Measurements from ENCODE around the gene MARF1.
"Not testable (repeated sequence)": the region's sequence is repeated elsewhere in the genome, so short reads cannot be mapped to it uniquely, and the experiment has no call there.

The MARF1 gene

GRCh38 chr16:15608398-15609285 lies 34.3 kb downstream of the MARF1 start:
- Histone ChIP-seq H3K27ac (ENCODE audit: low read length) (no peak overlapping the region), H3K9me3 (ENCODE audit: control insufficient read depth, insufficient read depth, low read length) (no peaks in the 10 kb centered on the region), H3K4me3 (ENCODE audit: low read length) (no peak overlapping the region), H3K27me3 (ENCODE audit: control insufficient read depth, insufficient read depth, low read length) (no peaks in the 10 kb centered on the region), H3K36me3 (ENCODE audit: control insufficient read depth, insufficient read depth, low read length) (peaks cover 16% of the 10 kb centered on the region; the same call in 1 of the 2 replicates), H3K4me1 (ENCODE audit: control insufficient read depth, insufficient read depth, low read length) (no peaks in the 10 kb centered on the region)
- no peak for DNase-seq (ENCODE audit: low read depth, low spot score)
- WGBS (ENCODE audit: insufficient coverage, insufficient read length), result no CpG with 5 or more reads among the region's 19 CpGs

GRCh38 chr16:15607700-15608396 lies 35.1 kb downstream of the MARF1 start:
- H3K4me1 ChIP-seq (ENCODE audit: control insufficient read depth, insufficient read depth, low read length), result no peaks in the 10 kb centered on the region
- H3K36me3 ChIP-seq (ENCODE audit: control insufficient read depth, insufficient read depth, low read length), result peaks cover 15% of the 10 kb centered on the region; the same call in 1 of the 2 replicates
- H3K27ac ChIP-seq (ENCODE audit: low read length), result no peak overlapping the region

DNA sequence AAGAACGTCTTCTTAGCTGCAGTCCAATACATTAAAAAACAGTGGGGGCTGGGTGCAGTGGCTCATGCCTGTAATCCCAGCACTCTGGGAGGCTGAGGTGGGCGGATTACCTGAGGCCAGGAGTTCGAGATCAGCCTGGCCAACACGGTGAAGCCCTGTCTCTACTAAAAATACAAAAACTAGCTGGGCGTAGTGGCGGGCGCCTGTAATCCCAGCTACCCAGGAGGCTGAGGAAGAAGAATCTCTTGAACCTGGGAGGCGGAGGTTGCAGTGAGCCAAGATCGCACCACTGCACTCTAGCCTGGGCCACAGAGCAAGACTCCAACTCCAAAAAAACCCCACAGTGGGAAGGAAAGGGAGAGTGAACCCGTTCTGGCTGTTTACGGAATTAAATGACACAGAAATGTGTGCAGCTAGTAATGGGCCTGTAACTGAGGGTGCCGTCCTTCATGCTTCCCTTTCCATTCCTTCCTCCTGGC lies 35.7 kb downstream of the MARF1 start:
- not testable (repeated sequence) for H3K36me3 ChIP-seq (ENCODE audit: control insufficient read depth, insufficient read depth, low read length); H3K4me1 ChIP-seq (ENCODE audit: control insufficient read depth, insufficient read depth, low read length); H3K27ac ChIP-seq (ENCODE audit: low read length); H3K9me3 ChIP-seq (ENCODE audit: control insufficient read depth, insufficient read depth, low read length); DNase-seq (ENCODE audit: low read depth, low spot score); H3K4me3 ChIP-seq (ENCODE audit: low read length); H3K27me3 ChIP-seq (ENCODE audit: control insufficient read depth, insufficient read depth, low read length)
- no CpG with 5 or more reads among the region's 12 CpGs for WGBS (ENCODE audit: insufficient coverage, insufficient read length)

More at GRCh38 chr16:15607700-15608396, 35.1 kb downstream of the MARF1 start:
- Histone ChIP-seq H3K9me3 (ENCODE audit: control insufficient read depth, insufficient read depth, low read length) (no peaks in the 10 kb centered on the region), H3K4me3 (ENCODE audit: low read length) (no peak overlapping the region), H3K27me3 (ENCODE audit: control insufficient read depth, insufficient read depth, low read length) (no peaks in the 10 kb centered on the region)
- DNase-seq (ENCODE audit: low read depth, low spot score), result no peak
- no CpG with 5 or more reads among the region's 13 CpGs for WGBS (ENCODE audit: insufficient coverage, insufficient read length)

DNA sequence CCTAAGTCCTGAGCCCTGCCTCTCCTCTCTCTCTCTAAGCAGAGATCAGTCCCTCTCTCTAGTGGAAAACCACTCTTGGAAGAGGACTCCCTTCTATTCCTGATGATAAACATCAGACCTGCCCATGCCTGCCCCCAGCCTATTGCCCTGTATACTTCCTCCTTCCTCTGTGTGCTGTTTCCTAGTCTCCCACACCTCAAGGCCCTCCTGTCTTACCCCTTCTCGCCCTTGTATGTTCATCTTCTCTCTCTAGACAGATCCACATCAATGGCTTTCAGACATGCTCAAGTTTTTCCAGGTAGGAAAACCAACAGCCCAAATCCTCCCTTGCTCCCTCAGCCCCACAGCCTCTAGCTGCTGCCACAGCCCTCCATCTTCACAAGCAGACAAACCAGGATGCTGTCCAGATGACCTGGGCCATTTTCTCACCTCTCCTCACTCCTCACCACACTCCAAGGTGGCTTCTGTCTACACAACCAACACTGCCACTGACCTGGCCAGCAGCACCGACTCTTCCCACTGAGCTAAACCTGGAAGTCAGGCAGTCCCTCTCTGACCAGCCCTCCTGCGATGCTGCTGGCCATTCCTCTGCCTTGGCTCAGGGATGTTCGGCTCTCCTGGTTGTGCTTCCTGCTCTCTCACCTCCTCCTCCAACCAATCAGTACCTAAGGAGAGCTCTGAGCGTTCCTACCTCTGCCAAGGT lies 36.3 kb downstream of the MARF1 start:
- Histone ChIP-seq H3K27me3 (ENCODE audit: control insufficient read depth, insufficient read depth, low read length) (no peaks in the 10 kb centered on the region), H3K36me3 (ENCODE audit: control insufficient read depth, insufficient read depth, low read length) (peaks cover 9% of the 10 kb centered on the region; the same call in 1 of the 2 replicates), H3K4me3 (ENCODE audit: low read length) (no peak overlapping the region), H3K9me3 (ENCODE audit: control insufficient read depth, insufficient read depth, low read length) (no peaks in the 10 kb centered on the region), H3K27ac (ENCODE audit: low read length) (no peak overlapping the region), H3K4me1 (ENCODE audit: control insufficient read depth, insufficient read depth, low read length) (no peaks in the 10 kb centered on the region)
- DNase-seq (ENCODE audit: low read depth, low spot score), result no peak
- no CpG with 5 or more reads among the region's 5 CpGs for WGBS (ENCODE audit: insufficient coverage, insufficient read length)

DNA sequence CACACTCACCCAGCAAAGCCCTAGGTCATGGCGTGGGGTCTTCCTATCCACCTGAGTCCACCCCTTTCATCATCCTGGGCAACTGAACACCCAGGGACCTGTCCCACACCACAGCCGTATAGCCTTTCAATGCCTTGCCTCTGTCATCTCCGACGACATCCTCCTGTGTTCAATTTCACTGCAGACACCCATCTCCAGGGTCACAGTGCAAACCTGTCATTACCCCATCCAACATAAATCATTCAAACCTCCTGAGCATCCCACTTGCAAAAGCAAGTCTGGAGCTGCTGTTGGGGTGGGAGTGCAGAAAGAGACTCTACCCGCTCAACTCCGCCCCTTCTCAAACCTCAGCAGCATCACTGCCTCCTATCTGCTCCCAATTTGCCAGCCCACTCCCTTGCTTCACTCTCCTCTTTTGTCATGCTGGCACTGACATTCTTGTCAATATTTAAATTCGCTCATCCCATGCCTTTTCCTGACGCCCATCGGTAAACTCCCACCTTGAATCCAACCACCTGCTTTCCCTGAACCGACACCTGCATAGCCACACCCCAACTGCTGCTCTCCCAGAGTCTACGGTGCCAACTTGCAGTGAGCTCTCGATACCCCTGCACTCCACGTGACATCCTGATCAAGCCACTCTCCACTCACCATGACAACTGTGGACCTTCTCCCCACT lies 37.0 kb downstream of the MARF1 start:
- peaks cover 6% of the 10 kb centered on the region; the same call in 1 of the 2 replicates for H3K36me3 ChIP-seq (ENCODE audit: control insufficient read depth, insufficient read depth, low read length)
- no CpG with 5 or more reads among the region's 13 CpGs for WGBS (ENCODE audit: insufficient coverage, insufficient read length)
- no peak for DNase-seq (ENCODE audit: low read depth, low spot score)
- no peak overlapping the region for H3K4me3 ChIP-seq (ENCODE audit: low read length)
- no peaks in the 10 kb centered on the region for H3K27me3 ChIP-seq (ENCODE audit: control insufficient read depth, insufficient read depth, low read length)
- H3K4me1 ChIP-seq (ENCODE audit: control insufficient read depth, insufficient read depth, low read length), result no peaks in the 10 kb centered on the region
- H3K9me3 ChIP-seq (ENCODE audit: control insufficient read depth, insufficient read depth, low read length), result no peaks in the 10 kb centered on the region
- H3K27ac ChIP-seq (ENCODE audit: low read length), result no peak overlapping the region

- Histone ChIP-seq H3K27me3 (ENCODE audit: control insufficient read depth, insufficient read depth, low read length) (no peaks in the 10 kb centered on the region), H3K4me3 (ENCODE audit: low read length) (no peak overlapping the region), H3K27ac (ENCODE audit: low read length) (no peak overlapping the region), H3K4me1 (ENCODE audit: control insufficient read depth, insufficient read depth, low read length) (no peaks in the 10 kb centered on the region), H3K9me3 (ENCODE audit: control insufficient read depth, insufficient read depth, low read length) (no peaks in the 10 kb centered on the region), H3K36me3 (ENCODE audit: control insufficient read depth, insufficient read depth, low read length) (peaks cover 9% of the 10 kb centered on the region; the same call in 1 of the 2 replicates)
- DNase-seq (ENCODE audit: low read depth, low spot score), result no peak
- WGBS (ENCODE audit: insufficient coverage, insufficient read length), result no CpG with 5 or more reads among the region's 14 CpGs
Observed at GRCh38 chr16:15604460-15605440, 38.2 kb downstream of the MARF1 start.

GRCh38 chr16:15602285-15603044 lies 40.5 kb downstream of the MARF1 start:
- H3K9me3 ChIP-seq (ENCODE audit: control insufficient read depth, insufficient read depth, low read length), result no peaks in the 10 kb centered on the region
- WGBS (ENCODE audit: insufficient coverage, insufficient read length), result 100% methylated on average over 11 of the region's 23 CpGs
- H3K4me3 ChIP-seq (ENCODE audit: low read length), result no peak overlapping the region
- DNase-seq (ENCODE audit: low read depth, low spot score), result no peak
- H3K27ac ChIP-seq (ENCODE audit: low read length), result no peak overlapping the region
- no peaks in the 10 kb centered on the region for H3K4me1 ChIP-seq (ENCODE audit: control insufficient read depth, insufficient read depth, low read length)
- no peaks in the 10 kb centered on the region for H3K27me3 ChIP-seq (ENCODE audit: control insufficient read depth, insufficient read depth, low read length)
- H3K36me3 ChIP-seq (ENCODE audit: control insufficient read depth, insufficient read depth, low read length), result peaks cover 20% of the 10 kb centered on the region

- H3K4me1 ChIP-seq (ENCODE audit: control insufficient read depth, insufficient read depth, low read length), result no peaks in the 10 kb centered on the region
- no peak overlapping the region for H3K4me3 ChIP-seq (ENCODE audit: low read length)
- no CpG with 5 or more reads among the region's 9 CpGs for WGBS (ENCODE audit: insufficient coverage, insufficient read length)
- DNase-seq (ENCODE audit: low read depth, low spot score), result no peak
- H3K9me3 ChIP-seq (ENCODE audit: control insufficient read depth, insufficient read depth, low read length), result no peaks in the 10 kb centered on the region
- no peak overlapping the region for H3K27ac ChIP-seq (ENCODE audit: low read length)
- H3K36me3 ChIP-seq (ENCODE audit: control insufficient read depth, insufficient read depth, low read length), result peaks cover 20% of the 10 kb centered on the region
- no peaks in the 10 kb centered on the region for H3K27me3 ChIP-seq (ENCODE audit: control insufficient read depth, insufficient read depth, low read length)
Observed at GRCh38 chr16:15601212-15601879, 41.6 kb downstream of the MARF1 start.
